Urothelium cell line (cell line): ENCODE data around the gene CD320.
A peak's percentile ranks its signal among the peaks of the same experiment; 100 is the strongest.
"Not testable (repeated sequence)": the region's sequence is repeated elsewhere in the genome, so short reads cannot be mapped to it uniquely, and the experiment has no call there.

Experiments used
- DNase-seq: peaks from one replicate; pipeline ENCODE4 v3.0.0; 2011; ENCODE audit warnings: low spot score, mixed read lengths
- FAIRE-seq: peaks from 2 replicates; lab custom pipeline; 2011; peaks lifted over from hg19 to GRCh38; lab: Jason Lieb, UNC

Gene CD320

DNA sequence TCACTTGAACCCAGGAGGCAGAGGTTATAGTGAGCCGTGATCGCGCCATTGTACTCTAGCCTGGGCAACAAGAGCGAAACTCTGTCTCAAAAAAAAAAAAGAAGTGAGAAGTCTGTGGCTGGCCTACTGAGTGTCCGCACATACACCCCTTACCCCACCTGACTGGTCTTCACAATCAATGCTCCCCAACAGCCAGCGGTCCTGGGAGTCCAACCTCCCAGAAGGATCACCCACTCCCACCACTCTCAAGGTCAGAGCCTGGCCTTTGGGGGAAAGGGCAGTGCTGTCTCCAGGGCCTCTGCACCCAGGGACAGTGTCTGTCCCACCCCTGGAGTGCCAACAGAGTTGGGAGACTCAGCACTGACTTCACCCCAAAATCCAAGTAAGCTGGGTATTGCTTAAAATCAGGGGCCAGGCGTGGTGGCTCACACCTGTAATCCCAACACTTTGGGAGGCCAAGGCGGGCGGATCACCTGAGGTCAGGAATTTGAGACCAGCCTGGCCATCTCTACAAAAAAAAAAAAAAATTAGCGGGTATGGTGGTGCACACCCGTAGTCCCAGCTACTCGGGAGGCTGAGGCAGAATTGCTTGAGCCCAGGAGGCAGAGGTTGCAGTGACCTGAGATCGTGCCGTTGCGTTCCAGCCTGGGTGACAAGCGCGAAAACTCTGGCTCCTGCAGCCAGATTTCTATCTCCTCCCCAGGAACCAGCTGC, 2.3 kb upstream of the CD320 start:
- DNase-seq (no peak), FAIRE-seq (no peak)

DNA sequence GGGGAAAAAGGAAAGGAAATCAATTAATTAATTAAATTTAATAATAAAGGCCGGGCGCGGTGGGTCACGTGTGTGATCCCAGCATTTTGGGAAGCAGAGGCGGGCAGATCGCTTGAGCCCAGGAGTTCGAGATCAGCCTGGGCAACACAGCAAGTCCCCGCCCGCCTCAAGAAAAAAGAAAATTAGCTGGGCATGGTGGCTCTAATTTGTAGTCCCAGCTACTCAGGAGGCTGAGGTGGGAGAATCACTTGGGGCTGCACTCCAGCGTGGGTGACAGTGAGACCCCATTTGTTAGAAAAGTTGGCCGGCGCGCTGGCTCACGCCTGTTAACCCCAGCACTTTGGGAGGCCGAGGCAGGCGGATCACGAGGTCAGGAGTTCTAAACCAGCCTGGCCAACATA, 733 bp upstream of the CD320 start:
- DNase-seq, result no peak
- no peak for FAIRE-seq

DNA sequence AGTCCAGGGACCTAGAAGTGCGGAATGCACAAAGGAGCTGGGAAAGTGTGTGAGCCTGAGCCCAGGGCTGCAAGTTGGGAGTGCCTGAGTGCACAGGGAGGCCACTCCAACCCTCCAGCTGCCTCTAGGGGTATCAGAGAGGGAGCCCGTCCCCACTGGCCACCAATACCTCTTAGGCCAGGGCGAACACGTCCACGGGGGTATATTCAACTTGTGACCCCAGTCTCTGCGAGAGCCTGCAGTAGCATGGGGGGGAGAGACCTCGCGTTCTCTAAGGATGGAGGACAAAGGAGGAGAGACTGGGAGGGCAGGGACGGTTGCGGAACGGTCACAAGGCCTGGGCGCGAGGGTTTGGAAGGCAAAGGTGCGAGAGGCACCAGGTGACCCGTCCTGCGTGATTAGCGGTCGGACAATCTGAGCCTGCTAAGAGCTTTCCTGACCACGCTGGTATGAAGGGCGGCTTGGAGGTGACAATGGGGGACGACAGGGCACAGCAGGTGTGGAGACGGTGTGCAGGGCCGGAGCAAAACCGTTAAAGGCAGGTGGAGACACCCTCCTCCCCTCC, 676 bp downstream of the CD320 start:
- DNase-seq, result peak; percentile 23
- no peak for FAIRE-seq

DNA sequence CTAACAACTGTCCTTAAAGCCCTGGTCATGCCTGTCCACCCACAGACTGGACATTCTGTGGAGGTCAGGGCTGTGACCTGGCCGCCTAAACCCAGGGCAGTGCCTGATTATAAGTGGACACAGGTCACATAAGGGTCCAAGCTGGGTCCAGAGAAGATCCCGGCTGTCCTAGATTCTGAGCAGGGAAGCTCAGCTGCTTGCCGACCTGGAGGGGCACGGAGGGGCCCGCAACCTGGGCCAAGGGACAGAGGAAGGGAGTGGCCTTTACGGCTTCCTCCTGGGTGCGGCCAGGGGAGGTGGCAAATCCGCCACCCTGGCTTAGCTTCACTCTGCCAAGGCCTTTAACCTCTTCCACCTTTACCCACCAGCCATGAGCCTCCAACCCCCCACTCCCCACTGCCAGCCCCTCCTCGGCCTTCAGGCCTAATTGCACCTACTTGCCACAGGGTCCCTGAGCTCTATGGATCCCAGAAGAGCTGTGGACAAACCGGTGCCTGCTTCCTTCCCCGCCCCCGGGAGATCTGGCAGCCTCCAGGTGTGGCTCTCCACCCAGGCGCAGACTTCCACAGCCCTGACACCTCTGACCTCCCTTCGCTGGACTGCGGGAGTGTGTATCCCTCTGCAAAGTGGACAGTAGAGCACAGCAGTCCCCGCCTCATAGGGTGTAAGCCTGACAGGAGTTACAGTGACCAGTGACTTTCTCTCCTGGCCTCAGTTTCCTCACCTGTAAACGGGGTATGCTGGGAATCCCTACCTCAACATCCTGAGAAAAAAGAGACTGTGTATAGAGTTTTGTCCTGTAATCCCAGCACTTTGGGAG, 1.7 kb downstream of the CD320 start:
- DNase-seq, result no peak

DNA sequence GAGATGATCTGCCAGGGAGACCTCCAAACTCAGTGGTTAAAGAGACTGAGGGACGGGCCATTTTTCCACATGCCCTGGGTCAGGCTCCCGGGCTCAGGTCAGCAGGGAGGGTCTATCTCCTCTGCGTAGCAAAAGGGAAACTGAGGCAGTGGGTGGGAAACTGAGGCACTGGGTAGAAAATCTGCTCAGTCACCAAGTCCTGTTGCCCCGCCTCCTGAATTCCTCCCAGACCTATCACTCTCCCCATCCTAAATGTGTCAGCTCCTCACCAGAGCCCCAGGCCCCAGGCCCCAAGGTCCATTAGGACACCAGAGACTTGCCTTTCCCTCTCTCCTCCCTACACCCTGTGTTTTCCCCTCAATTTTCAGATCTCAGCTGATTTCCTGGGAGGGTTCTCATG, 2.4 kb downstream of the CD320 start:
- DNase-seq, result no peak
- FAIRE-seq, result no peak

More for the DNA sequence above, 1.7 kb downstream of the CD320 start:
- FAIRE-seq, result no peak

DNA sequence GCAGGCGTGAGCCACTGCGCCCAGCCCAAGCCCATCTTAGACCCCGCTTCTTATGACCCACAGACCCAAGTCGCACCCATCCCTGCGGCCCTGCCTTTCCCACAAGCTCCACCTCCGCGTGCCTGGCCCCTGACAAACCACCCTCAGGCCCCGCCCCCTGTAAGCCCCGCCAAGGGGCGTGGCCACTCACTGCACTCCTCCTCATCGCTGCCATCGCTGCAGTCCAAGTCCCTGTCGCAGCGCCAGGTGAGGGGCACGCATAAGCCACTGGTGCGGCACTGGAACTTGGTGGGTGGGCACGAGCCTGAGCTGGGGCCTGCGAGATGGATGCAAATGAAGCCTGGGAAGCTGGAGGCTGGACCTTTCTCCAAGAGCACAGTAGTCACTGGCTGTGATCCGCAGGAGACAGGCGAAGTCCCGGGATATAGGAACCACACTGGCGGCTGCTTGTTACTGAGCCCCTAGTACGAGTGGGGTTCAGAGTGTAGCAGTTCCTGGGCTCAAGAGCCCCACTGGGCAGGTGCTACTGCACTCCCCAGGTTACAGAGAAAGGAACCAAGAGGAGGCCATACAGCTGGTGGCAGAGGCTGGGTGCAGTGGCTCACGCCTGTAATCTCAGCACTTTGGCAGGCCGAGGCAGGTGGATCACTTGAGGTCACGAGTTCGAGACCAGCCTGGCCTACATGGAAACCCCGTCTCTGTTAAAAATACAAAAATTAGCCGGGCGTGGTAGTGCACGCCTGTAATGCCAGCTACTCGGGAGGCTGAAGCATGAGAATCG, 3.1 kb downstream of the CD320 start:
- no peak for FAIRE-seq
- DNase-seq, result no peak

DNA sequence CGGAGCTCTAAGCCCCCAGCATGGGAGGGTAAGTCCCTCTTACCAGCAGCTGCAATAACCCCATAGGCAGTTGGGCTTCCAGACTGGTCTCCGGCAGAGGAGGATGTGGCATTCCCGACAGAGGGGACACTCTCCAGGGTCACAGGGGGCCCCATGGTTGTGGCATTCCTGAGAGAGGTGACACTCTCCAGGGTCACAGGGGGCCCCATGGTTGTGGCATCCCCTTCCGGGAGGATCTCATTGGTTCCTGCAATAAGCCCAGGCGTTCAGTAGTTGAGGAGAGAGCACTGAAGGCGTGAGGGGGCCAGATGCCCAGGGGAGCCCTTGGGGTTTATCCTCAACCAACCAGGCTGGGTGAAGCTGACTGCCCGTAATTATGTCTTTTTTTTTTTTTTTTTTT, 5.4 kb downstream of the CD320 start:
- DNase-seq (no peak), FAIRE-seq (no peak)

DNA sequence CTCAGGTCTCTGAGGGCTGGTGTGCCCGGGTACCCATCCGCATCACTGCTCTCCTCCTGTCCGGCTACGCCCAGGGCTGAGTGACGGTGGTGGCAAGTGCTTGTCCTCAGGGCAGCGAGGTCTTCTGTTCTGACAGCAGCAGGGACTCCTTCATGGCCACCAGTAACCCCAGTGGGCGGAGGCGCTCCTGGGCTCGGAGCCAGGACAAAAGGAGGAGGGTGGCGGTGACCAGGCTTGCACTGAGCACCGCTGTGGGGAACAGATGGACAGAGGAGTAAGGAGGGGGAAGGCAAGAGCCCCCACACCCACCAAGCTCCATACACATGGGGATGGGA, 5.8 kb downstream of the CD320 start:
- DNase-seq, result no peak
- no peak for FAIRE-seq

DNA sequence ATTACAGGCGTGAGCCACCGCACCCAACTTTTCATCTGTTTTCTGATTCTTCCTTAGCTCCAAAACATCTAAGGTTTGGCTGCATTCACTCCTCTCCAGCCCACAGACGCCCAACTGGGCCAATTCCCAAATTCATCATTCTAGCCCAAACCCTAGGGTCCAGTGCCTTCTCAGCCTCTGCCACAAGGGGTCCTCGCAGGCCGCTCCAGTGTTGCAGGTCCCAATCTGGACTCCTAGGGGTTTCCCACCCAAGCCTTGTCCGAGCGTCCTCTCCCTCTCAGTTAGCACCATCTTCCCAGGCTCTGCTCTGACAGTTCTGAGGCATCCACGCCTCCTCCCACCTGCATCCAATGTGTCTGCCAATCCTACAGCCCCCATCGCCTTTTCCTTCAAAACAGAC, 16.8 kb downstream of the CD320 start:
- not testable (repeated sequence) for DNase-seq, FAIRE-seq

DNA sequence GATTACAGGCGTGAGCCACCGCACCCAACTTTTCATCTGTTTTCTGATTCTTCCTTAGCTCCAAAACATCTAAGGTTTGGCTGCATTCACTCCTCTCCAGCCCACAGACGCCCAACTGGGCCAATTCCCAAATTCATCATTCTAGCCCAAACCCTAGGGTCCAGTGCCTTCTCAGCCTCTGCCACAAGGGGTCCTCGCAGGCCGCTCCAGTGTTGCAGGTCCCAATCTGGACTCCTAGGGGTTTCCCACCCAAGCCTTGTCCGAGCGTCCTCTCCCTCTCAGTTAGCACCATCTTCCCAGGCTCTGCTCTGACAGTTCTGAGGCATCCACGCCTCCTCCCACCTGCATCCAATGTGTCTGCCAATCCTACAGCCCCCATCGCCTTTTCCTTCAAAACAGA, 31.6 kb downstream of the CD320 start:
- DNase-seq, FAIRE-seq: not testable (repeated sequence)

DNA sequence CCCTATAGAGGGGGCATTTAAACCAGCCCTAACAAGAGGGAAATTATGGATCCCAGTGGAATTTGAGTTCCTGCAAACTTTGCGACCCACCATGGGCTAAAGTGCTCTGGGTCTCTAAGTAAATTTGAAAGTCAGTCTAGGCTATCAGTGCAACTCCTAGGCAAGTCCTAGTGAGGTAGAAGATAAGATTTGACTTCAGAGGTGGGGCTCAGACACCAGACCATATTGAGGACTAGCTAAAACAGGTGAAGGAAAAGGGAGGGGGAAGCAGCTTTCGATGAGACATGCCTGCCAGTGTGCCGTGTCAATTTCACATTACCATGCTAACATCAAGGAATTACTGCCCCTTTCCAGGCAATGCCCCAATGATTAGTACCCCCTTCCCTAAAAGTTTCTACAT, 38.4 kb downstream of the CD320 start:
- FAIRE-seq (no peak), DNase-seq (no peak)

DNA sequence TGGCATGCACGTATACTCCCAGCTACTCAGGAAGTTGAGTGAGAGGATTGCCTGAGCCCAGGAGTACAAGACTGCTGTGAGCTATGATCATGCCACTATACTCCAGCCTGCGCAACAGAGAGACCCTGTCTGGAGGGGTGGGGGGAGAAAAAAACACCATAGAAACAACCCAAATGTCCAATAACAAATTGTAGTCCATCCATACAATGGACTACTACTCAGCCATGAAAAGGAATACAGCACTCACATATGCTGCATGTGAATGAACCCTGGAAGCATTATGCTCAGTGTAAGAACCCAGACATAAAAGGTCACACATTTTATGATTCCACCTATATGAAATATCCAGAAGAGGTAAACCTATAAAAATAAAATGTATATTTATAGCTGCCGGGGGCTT, 42.3 kb downstream of the CD320 start:
- DNase-seq (no peak), FAIRE-seq (no peak)

DNA sequence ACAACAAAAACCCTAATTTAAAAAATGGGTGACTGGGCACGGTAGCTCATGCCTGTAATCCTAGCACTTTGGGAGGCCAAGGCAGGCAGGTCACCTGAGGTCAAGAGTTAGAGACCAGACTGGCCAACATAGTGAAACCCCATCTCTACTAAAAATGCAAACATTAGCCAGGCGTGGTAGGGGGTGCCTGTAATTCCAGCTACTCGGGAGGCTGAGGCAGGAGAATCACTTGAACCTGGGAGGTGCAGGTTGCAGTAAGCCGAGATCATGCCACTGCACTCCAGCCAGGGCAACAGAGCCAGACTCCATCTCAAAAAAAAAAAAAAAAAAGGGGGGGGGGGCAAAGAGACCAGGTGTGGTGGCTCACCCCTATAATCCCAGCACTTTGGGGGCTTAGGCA, 43.9 kb downstream of the CD320 start:
- not testable (repeated sequence) for FAIRE-seq, DNase-seq

DNA sequence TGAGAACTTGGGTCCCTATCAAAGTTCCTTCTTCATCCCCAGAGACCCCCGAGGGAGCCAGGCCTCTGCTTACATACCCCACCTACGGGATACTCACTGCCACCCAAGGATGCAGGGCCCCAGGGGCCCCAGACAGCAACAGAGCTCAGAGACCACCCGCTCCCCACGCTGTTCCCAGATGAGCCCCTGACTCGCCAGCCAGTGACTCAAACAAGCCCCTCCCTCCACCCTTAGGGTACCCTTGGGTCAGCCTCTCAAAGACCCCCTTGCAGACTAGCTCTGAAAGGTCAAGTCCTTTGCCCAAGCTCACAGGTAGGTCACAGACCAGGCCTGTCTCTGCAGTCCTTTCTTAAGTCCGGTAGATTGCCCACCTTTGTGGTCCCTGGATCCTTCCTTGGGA, 45.7 kb downstream of the CD320 start:
- FAIRE-seq, result no peak

DNA sequence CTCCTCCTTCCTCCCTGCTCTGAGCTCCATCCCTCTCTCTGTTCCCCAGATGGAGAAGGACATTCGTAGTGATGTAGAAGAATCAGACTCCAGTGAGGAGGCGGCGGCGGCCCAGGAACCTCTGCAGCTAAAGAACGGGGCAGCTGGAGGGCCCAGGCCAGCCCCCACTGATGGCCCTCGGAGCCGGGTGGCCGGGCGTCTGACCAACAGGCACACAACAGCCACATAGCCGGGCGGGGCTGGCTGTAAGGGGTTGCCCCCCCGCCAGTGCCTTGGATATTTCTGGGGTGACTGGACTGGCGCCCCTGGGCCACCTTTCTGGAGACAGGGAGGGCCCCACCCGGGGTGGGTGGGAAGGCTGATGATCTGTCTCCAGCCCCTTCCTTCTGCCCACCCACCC, 46.3 kb downstream of the CD320 start:
- FAIRE-seq (no peak), DNase-seq (no peak)

More for the DNA sequence above, 45.7 kb downstream of the CD320 start:
- DNase-seq, result no peak

DNA sequence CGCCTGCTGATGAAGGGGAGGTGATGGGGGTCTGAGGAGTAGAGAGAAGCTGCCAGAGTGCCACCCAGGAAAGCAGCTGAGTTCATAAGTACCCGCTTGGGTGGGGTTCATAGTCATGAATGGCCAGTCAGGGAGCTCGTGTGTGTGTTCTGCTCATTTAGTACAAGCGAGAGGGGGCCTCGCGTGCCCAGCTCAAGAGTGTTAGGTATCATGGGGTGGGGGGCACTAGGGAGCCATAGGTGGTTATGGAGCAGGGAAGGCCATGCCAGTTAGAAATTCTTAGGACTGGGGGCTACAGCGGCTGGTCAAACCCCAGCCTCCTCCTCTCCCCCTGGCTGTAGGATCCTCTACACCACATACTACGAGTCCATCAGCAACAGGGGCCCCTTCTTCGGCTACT, 46.8 kb downstream of the CD320 start:
- DNase-seq (no peak), FAIRE-seq (no peak)

DNA sequence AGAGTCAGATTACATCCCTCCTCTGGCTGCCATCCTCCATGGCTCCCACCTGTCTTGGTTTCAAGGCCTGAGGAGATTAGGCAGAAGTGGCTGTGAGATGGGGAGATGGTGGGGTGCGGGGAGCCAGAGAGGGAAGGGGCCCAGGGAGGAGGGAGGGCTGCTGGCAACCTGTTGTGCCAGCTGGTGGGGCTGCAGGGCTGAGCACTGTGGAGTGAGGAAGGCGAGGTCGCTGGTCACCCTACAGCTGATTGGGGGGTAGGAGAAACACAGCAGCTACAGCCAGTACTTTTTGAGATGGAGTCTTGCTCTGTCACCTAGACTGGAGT, 48.3 kb downstream of the CD320 start:
- DNase-seq (no peak), FAIRE-seq (no peak)

DNA sequence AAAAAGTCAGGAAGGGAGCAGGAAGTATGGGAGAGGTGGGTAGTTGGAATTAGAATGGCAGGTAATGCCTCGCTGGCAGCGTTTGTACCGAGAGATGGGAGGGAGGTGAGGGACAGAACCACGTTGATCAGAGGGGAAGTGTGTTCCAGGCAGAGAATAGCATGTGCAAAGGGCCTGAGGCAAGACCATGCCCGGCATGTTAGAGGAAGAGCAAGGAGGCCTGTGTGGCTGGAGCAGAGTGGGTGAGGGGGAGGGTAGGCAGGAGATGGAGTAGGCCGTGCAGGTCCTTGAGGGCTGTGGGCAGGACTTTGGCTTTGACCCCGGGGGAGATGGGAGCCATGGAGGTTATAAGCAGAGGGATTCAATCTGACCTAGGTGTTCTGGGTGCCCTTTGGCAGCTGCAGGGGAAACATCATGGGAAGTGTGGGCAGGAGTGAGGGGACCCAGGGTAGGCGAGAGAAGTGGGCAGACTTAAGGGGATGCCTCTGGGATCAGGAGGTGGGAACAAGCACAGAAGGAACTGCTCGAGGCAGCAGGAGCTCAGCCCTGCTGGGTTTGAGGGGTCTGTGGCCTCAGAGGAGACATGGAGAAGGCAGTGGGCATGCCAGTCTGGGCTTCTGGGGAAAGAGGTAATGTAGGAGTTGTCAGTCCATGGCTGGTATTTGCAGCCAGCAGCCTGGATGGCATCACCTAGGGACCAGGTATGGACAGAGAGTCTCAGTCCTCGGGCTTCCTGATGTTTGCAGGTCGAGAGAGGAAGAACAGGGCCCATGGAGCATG, 48.8 kb downstream of the CD320 start:
- FAIRE-seq (no peak), DNase-seq (no peak)

DNA sequence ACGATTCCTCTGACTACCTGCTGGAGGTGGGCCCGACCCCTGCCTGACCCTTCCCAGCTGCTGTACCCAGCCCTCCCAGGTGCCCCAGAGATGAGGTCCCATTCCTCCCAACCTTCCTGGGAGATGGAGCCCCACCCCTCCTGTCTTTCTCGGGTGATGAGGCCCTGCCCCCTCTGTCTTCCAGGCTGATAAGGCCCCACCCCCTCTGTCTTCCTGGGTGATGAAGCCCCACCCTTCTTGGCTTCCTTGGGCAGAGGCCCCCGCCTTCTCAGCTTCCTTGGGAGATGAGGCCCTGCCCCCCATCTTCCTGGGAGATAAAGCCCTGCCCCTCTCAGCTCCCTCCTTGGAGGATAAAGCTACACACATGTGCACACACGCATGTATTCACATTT, 51.1 kb downstream of the CD320 start:
- no peak for FAIRE-seq

DNA sequence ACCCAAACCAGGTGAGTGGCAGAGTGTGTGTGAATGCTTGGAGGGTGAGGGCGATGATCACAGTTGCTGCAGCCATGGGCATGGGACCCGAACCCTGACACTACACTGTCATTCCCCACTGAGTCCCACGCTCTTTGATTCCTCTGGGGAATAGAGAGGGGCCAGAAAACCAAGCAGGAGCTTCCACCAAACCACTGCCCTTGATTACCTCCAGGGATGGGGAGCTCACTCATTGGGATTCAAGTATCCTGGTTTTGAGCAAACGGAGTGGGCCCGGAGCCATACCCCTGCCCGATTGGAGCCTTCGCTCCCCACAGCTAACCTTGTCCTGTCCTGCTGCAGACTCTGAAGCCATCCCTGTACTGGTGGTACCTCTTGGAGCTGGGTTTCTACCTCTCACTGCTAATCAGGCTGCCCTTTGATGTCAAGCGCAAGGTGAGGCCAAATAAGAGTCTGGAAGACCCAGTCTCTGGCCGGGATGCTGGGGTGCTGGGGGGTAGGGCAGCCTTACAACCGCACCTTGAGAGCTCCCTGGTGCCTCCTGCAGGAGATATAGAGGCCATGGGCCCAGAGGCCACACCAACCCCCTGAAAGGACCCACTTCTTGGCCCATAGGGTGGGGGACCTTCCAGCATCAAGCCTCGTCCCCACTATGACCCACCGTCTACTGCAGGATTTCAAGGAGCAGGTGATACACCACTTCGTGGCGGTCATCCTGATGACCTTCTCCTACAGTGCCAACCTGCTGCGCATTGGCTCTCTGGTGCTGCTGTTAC, 51.7 kb downstream of the CD320 start:
- FAIRE-seq (no peak), DNase-seq (no peak)

More for the DNA sequence above, 51.1 kb downstream of the CD320 start:
- DNase-seq, result no peak
